ENCODE measurements around the gene CD300H. TPM values are rescaled to one million over a fixed set of nuclear protein-coding genes. Genes with fewer than 3 reads are reported as not detected.

The CD300H gene
- total RNA-seq, 1 donor from 2014 or later, result not detected

DNA sequence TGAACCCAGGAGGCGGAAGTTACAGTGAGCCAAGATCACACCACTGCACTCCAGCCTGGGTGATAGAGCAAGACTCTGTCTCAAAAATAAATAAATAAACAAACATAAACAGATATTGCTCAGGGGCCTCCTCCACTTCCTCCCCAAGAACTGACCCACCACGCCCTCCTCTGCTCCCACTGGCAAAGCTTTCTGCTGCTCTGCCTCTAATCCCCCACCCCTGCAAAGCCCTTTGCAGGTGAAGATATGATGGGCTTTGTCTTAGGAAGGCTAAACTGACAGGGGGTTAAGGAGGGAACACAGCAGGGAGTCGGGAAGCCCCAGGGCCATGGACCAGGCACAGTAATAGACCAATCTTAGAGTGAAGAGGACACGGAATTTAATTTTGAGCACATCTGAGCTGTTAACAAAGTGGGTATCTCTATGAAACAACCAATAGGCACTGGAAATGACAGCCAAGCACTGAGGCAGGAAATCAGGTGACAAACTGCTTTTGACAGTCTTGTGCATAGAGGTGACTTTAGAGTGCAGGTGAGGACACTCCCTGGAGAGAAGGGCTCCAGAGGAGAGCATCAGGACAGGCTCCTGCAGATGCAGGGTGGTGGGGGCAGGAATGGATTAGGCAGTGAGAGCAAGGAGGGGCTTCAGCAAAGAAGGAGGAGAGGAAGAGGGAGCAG, 31.2 kb upstream of the CD300H start:
- DNase-seq, result no peak
- TF ChIP-seq, protein P1, sequence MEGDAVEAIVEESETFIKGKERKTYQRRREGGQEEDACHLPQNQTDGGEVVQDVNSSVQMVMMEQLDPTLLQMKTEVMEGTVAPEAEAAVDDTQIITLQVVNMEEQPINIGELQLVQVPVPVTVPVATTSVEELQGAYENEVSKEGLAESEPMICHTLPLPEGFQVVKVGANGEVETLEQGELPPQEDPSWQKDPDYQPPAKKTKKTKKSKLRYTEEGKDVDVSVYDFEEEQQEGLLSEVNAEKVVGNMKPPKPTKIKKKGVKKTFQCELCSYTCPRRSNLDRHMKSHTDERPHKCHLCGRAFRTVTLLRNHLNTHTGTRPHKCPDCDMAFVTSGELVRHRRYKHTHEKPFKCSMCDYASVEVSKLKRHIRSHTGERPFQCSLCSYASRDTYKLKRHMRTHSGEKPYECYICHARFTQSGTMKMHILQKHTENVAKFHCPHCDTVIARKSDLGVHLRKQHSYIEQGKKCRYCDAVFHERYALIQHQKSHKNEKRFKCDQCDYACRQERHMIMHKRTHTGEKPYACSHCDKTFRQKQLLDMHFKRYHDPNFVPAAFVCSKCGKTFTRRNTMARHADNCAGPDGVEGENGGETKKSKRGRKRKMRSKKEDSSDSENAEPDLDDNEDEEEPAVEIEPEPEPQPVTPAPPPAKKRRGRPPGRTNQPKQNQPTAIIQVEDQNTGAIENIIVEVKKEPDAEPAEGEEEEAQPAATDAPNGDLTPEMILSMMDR (IDR thresholded peaks at IDR 0.05; ENCODE audit: partially characterized antibody, unreplicated experiment), result no peak
- Mint-ChIP-seq H3K27ac (ENCODE audit: unreplicated experiment) (peak overlapping the region; percentile 83), H3K27me3 (ENCODE audit: unreplicated experiment) (peaks cover 16% of the 10 kb centered on the region), H3K36me3 (ENCODE audit: unreplicated experiment) (peaks cover 5% of the 10 kb centered on the region), H3K4me3 (ENCODE audit: unreplicated experiment) (no peak overlapping the region), H3K4me1 (ENCODE audit: low read depth, unreplicated experiment) (peaks cover 38% of the 10 kb centered on the region), H3K9me3 (ENCODE audit: unreplicated experiment) (peaks cover 15% of the 10 kb centered on the region)

DNA sequence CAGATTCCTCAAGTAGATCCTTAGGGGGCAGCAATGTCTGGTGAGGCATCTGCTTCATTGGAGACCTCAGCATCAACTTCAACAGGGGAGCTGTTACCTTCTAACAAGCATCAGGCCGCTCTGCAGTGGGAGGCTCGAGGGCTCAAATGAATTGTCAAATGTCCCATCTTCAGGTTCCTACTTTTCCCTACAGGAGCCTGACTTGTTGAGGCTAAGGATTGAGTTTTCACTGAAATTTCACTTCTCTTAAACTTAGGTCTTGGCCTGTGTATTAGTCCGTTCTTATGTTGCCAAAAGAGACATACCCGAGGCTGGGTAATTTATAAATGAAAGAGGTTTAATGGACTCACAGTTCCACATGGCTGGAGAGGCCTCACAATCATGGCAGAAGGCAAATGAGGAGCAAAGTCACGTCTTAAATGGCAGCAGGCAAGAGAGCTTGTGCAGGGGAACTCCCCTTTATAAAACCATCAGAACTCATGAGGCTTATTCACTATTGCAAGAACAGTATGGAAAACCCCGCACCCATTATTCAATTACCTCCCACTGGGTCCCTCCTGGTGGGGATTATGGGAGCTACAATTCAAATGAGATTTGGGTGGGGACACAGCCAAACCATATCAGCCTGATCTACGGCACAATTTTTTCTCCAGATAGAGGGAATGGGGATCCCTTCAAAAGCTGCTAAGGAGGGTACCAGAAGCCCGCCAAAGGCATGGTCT, 29.9 kb upstream of the CD300H start:
- peaks cover 29% of the 10 kb centered on the region for H3K4me1 Mint-ChIP-seq (ENCODE audit: low read depth, unreplicated experiment)
- DNase-seq, result no peak
- no peak overlapping the region for H3K4me3 Mint-ChIP-seq (ENCODE audit: unreplicated experiment)
- H3K9me3 Mint-ChIP-seq (ENCODE audit: unreplicated experiment), result peaks cover 13% of the 10 kb centered on the region
- TF ChIP-seq, protein P1 (IDR thresholded peaks at IDR 0.05; ENCODE audit: partially characterized antibody, unreplicated experiment), result no peak
- H3K36me3 Mint-ChIP-seq (ENCODE audit: unreplicated experiment), result peaks cover 5% of the 10 kb centered on the region
- no peak overlapping the region for H3K27ac Mint-ChIP-seq (ENCODE audit: unreplicated experiment)
- H3K27me3 Mint-ChIP-seq (ENCODE audit: unreplicated experiment), result peaks cover 13% of the 10 kb centered on the region

DNA sequence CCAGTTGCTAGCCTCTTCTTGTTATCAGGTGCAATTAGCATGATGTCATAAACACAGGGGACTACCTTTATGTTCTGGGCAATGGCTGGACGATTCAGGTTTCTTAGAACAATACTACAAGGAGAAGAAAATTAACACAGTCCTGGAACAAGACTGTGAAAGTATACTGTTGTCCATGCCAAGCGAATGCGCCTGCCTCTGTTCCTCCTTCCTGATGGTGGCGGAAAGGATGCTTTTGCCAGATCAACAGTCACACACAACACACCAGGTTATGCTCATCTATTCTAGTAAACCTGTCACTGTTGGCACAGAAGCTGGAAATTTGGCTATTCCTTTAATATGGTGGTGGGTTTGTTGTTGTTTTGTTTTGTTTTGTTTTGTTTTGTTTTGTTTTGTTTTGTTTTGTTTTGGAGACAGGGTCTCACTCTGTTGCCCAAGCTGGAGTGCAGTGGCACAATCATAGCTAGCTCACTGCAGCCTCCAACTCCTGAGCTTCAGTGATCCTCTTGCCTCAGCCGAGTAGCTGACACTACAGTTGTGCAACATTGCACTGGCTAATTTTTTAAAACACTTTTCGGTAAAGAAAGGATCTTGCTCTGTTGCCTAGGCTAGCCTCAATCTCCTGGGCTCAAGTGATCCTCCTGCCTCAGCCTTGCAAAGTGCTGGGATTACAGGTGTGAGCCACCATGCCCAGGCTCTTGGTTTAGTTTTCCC, 27.9 kb upstream of the CD300H start:
- Mint-ChIP-seq H3K9me3 (ENCODE audit: unreplicated experiment) (peaks cover 10% of the 10 kb centered on the region), H3K27ac (ENCODE audit: unreplicated experiment) (no peak overlapping the region), H3K36me3 (ENCODE audit: unreplicated experiment) (peaks cover 5% of the 10 kb centered on the region), H3K4me1 (ENCODE audit: low read depth, unreplicated experiment) (peaks cover 16% of the 10 kb centered on the region), H3K27me3 (ENCODE audit: unreplicated experiment) (peaks cover 13% of the 10 kb centered on the region), H3K4me3 (ENCODE audit: unreplicated experiment) (no peak overlapping the region)
- DNase-seq, result no peak
- TF ChIP-seq, protein P1 (IDR thresholded peaks at IDR 0.05; ENCODE audit: partially characterized antibody, unreplicated experiment), result no peak

DNA sequence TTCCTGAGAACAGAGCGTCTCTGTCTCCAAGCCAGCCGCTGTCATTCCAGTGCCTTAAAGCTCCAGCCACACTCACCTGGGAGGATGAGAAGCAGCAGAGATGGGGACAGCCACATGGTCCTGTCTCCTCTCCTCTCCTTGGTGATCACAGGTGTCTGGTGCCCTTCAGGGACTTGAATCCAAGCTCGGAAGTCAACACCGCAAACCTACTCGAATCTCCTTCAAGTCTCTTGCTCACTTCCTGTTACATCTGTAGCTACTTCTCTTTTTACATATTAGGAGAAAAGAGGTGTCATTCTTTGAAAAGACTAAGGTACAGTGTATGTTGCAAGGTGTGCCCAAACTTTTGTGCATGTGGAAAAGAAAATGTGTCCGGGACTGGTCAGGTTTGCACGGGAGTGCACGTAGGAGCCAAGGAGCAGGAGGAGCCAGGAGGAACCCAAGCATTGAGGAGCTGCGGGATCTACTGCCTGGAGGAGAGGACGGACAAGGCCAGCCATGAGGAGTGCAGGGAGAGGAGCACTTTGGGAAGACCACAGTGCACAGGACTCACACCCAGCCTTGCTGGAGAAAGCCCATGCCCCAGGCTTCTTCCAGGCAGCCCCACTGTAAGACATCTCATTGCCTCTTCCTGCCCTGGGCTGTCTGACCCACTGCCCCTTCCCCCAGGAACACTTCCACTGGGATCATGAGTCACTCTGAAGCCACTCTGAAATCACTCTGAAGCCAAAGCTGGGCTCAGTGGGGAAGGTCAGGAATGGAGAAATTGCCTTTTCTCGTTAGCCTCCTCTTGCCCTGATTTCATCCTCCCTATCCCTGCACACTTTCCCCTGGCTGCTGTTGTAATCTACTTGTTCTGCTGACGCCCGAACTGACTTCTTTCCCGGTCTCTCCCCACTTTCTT, 25.0 kb upstream of the CD300H start, which contains the start of gene CD300LD:
TSS of gene CD300LD (minus strand) at position 197 of the 904 bp plus-strand sequence. CDS start at position 116, 81 bp downstream.
- H3K27ac Mint-ChIP-seq (ENCODE audit: unreplicated experiment), result no peak within 1 kb of the TSS
- no peak for DNase-seq
- H3K36me3 Mint-ChIP-seq (ENCODE audit: unreplicated experiment), result peaks cover 5% of the 10 kb centered on the region
- no peak within 1 kb of the TSS for H3K4me3 Mint-ChIP-seq (ENCODE audit: unreplicated experiment)
- peaks cover 2% of the 10 kb centered on the region for H3K9me3 Mint-ChIP-seq (ENCODE audit: unreplicated experiment)
- no peaks in the 10 kb centered on the region for H3K4me1 Mint-ChIP-seq (ENCODE audit: low read depth, unreplicated experiment)
- peaks cover 5% of the 10 kb centered on the region for H3K27me3 Mint-ChIP-seq (ENCODE audit: unreplicated experiment)
- TF ChIP-seq, protein P1 (IDR thresholded peaks at IDR 0.05; ENCODE audit: partially characterized antibody, unreplicated experiment), result no peak
